IMR-90 (cell line): ENCODE results near the gene MYH16. TPM values are rescaled to one million over a fixed set of nuclear protein-coding genes. Genes with fewer than 3 reads are reported as not detected.
A peak's percentile ranks its signal among the peaks of the same experiment; 100 is the strongest.

Experiments
- ATAC-seq: fragments of 200-7000 bp; cut with Tn5 transposase; 2 replicates; pipeline ENCODE4 v1.9.1; 2020; ENCODE audit warnings: low read depth, mild to moderate bottlenecking, moderate library complexity
- BruUV-seq: library from RNA; stranded (reverse); fragments of 400-500 nt; replicated peaks from 2 replicates; lab custom pipeline; 2021; lab: Mats Ljungman, UMichigan
- CTCF ChIA-PET: fragments of 300-600 bp; formaldehyde crosslinking; extraction: SDS; loops from one replicate; lab custom pipeline; 2021; ENCODE audit warnings: antibody characterized with exemption; lab: Yijun Ruan, JAX
- POLR2A ChIA-PET: fragments of 300-600 bp; sonication (Branson Sonifier 250); formaldehyde crosslinking; loops from one replicate; lab custom pipeline; 2022; ENCODE audit warnings: antibody characterized with exemption; ENCODE audit not compliant: unreplicated experiment; lab: Charles Lee
- DNase-seq: peaks from one replicate; pipeline ENCODE4 v3.0.0; 2013
- H2AFZ ChIP-seq: replicated peaks from 2 replicates; pipeline ENCODE3; 2013; ENCODE audit warnings: low read length, mild to moderate bottlenecking; ENCODE audit not compliant: poor library complexity
- H2AK5ac ChIP-seq: 2 replicates; pipeline ENCODE4 v1.6.1; 2013; ENCODE audit warnings: low read depth, low read length, inconsistent platforms
- H2AK9ac ChIP-seq: replicated peaks from 2 replicates; pipeline ENCODE3; 2013; ENCODE audit warnings: mild to moderate bottlenecking, low read depth, low read length, moderate library complexity; ENCODE audit not compliant: poor library complexity
- H2BK120ac ChIP-seq: 2 replicates; pipeline ENCODE4 v1.6.1; 2013; ENCODE audit warnings: low read depth, low read length, inconsistent platforms
- H2BK15ac ChIP-seq: 3 replicates; pipeline ENCODE4 v1.6.1; 2013; ENCODE audit warnings: low read depth, low read length, inconsistent platforms
- H2BK20ac ChIP-seq: 2 replicates; pipeline ENCODE4 v1.6.1; 2013; ENCODE audit warnings: low read depth, mild to moderate bottlenecking, inconsistent platforms, low read length, moderate library complexity
- H2BK5ac ChIP-seq: 2 replicates; pipeline ENCODE4 v1.6.1; 2013; ENCODE audit warnings: mild to moderate bottlenecking, low read depth, low read length, inconsistent platforms; ENCODE audit not compliant: poor library complexity, severe bottlenecking
- H3K14ac ChIP-seq: replicated peaks from 2 replicates; pipeline ENCODE4 v1.6.1; 2013; ENCODE audit warnings: low read depth, low read length, inconsistent platforms
- H3K18ac ChIP-seq: 2 replicates; pipeline ENCODE4 v1.6.1; 2013; ENCODE audit warnings: low read depth, low read length, control low read depth
- H3K23ac ChIP-seq: 2 replicates; pipeline ENCODE4 v1.6.1; 2013; ENCODE audit warnings: low read depth, low read length, inconsistent platforms
- H3K27ac ChIP-seq: 2 replicates; pipeline ENCODE4 v1.5.1; 2013; ENCODE audit warnings: mild to moderate bottlenecking, control low read depth, low read length; ENCODE audit not compliant: insufficient read depth
- H3K27me3 ChIP-seq: 2 replicates; pipeline ENCODE4 v1.6.1; 2013; ENCODE audit warnings: low read length; ENCODE audit not compliant: control insufficient read depth, insufficient read depth
- H3K36me3 ChIP-seq: 2 replicates; pipeline ENCODE4 v1.6.1; 2013; ENCODE audit warnings: low read length, mixed read lengths; ENCODE audit not compliant: control insufficient read depth, insufficient read depth
- H3K4ac ChIP-seq: 2 replicates; pipeline ENCODE4 v1.6.1; 2013; ENCODE audit warnings: low read depth, low read length, inconsistent platforms
- H3K4me1 ChIP-seq: 2 replicates; pipeline ENCODE4 v1.6.1; 2013; ENCODE audit warnings: low read length, mixed read lengths; ENCODE audit not compliant: control insufficient read depth, insufficient read depth
- H3K4me2 ChIP-seq: 2 replicates; pipeline ENCODE4 v1.6.1; 2013; ENCODE audit warnings: low read depth, mild to moderate bottlenecking, control low read depth, low read length, moderate library complexity
- H3K4me3 ChIP-seq: 2 replicates; pipeline ENCODE4 v1.5.1; 2013; ENCODE audit warnings: low read depth, mild to moderate bottlenecking, control low read depth, low read length, moderate library complexity; ENCODE audit not compliant: insufficient read depth
- H3K56ac ChIP-seq: 2 replicates; pipeline ENCODE4 v1.6.1; 2013; ENCODE audit warnings: low read length, inconsistent platforms; ENCODE audit not compliant: insufficient read depth; ENCODE audit errors: extremely low read depth
- H3K79me1 ChIP-seq, 2 experiments: 2 replicates each; pipeline ENCODE4 v1.6.1; 2013; ENCODE audit warnings: low read length in 2 of 2, inconsistent platforms in 1 of 2, low read depth in 1 of 2
- H3K9ac ChIP-seq: 2 replicates; pipeline ENCODE4 v1.6.1; 2013; ENCODE audit warnings: low read depth, low read length, control low read depth
- H3K9me1 ChIP-seq: 2 replicates; pipeline ENCODE4 v1.6.1; 2013; ENCODE audit warnings: low read length, inconsistent platforms; ENCODE audit not compliant: insufficient read depth
- H3K9me3 ChIP-seq: 2 replicates; pipeline ENCODE4 v1.6.1; 2013; ENCODE audit warnings: low read length; ENCODE audit not compliant: control insufficient read depth, insufficient read depth
- H4K20me1 ChIP-seq: 2 replicates; pipeline ENCODE4 v1.6.1; 2013; ENCODE audit warnings: low read length, inconsistent platforms; ENCODE audit not compliant: insufficient read depth
- H4K5ac ChIP-seq: 2 replicates; pipeline ENCODE4 v1.6.1; 2013; ENCODE audit warnings: mild to moderate bottlenecking, low read depth, low read length, control low read depth
- H4K8ac ChIP-seq, 2 experiments: 2 replicates each; pipeline ENCODE4 v1.6.1; 2013; ENCODE audit warnings: low read depth in 2 of 2, low read length in 2 of 2, control low read depth in 1 of 2, inconsistent platforms in 1 of 2
- H4K91ac ChIP-seq: 2 replicates; pipeline ENCODE4 v1.6.1; 2013; ENCODE audit warnings: low read depth, low read length, inconsistent platforms; ENCODE audit not compliant: insufficient read depth
- BHLHE40 ChIP-seq: fragments of 150-350 bp; IDR thresholded peaks from 2 replicates; pipeline ENCODE4 v1.6.1; 2016; ENCODE audit warnings: mild to moderate bottlenecking, low read depth, low read length
- FOS ChIP-seq: fragments of 150-350 bp; IDR thresholded peaks from 2 replicates; pipeline ENCODE4 v1.6.1; 2016; ENCODE audit warnings: low read depth, low read length
- MAZ ChIP-seq: IDR thresholded peaks from 2 replicates; pipeline ENCODE4 v1.6.1; 2012; ENCODE audit warnings: low read depth, mild to moderate bottlenecking, low read length, improper control_type of control experiment, moderate library complexity, borderline replicate concordance
- WGBS, 2 experiments: methylation state at CpG; one replicate each; pipeline versions ENCODE4 v1.1.5 to v1.1.7; 2013; ENCODE audit warnings: missing lambda C conversion rate in 2 of 2; ENCODE audit not compliant: insufficient read length in 1 of 2; ENCODE audit errors: extremely low coverage in 2 of 2; 5-methylcytosine and 5-hydroxymethylcytosine counted together
- dilution Hi-C: fragments of 300-500 bp; cut with HindIII; formaldehyde crosslinking; loops from one replicate; pipeline ENCODE4 v1.14.3; 2018; ENCODE audit warnings: low sequenced_read_pairs; ENCODE audit not compliant: unreplicated experiment
- in situ Hi-C: fragments of 300-500 bp; cut with MboI; formaldehyde crosslinking; loops from 3 replicates; pipeline ENCODE4 v1.14.3; 2019; ENCODE audit warnings: low sequenced_read_pairs, inconsistent platforms, mixed read lengths
- intact Hi-C: fragments of 100-400 bp; cut with micrococcal nuclease; formaldehyde crosslinking; loops from 2 replicates; pipeline ENCODE4 v1.10.0; 2022
- polyA plus RNA-seq, 3 experiments: library from polyadenylated mRNA; depleted of rRNA; stranded (reverse); fragments of >200 nt; gene quantifications; 2 replicates each; pipeline ENCODE4 v1.2.3, GENCODE V29; 2012; ENCODE audit warnings: low replicate concordance in 1 of 3
- total RNA-seq: library from RNA; depleted of rRNA; stranded (reverse); fragments of >200 nt; gene quantifications from 2 replicates; pipeline ENCODE4 v1.2.3, GENCODE V29; 2012

Gene MYH16
- total and polyA plus RNA-seq, 2 of the 4 experiments (the other 2 are of a cell fraction) = 0.09 to 0.18 TPM

GRCh38 chr7:99244939-99245338 is 27.7 kb upstream of the MYH16 start:
- H3K23ac ChIP-seq = no peak overlapping the region
- dilution Hi-C loops = no loop called here
- no peaks in the 10 kb centered on the region for H3K36me3 ChIP-seq
- ChIA-PET POLR2A (no interaction called here), CTCF (no interaction called here)
- H3K9me1 ChIP-seq = peaks cover 6% of the 10 kb centered on the region; the same call in 1 of the 2 replicates
- peak overlapping the region; percentile 6; the same call in 1 of the 2 replicates for H3K4me2 ChIP-seq
- peak overlapping the region; percentile 87 for H2AFZ ChIP-seq
- peak; percentile 67 for DNase-seq
- no peak overlapping the region for H2BK15ac ChIP-seq
- H3K56ac ChIP-seq = no peak overlapping the region
- no peak overlapping the region for H2AK5ac ChIP-seq
- H3K79me1 ChIP-seq = no peaks in the 10 kb centered on the region
- H3K9me3 ChIP-seq = no peaks in the 10 kb centered on the region
- H3K9ac ChIP-seq = no peak overlapping the region
- H3K27ac ChIP-seq = no peak overlapping the region
- H2BK5ac ChIP-seq = peak overlapping the region; percentile 17
- H2AK9ac ChIP-seq = peak overlapping the region; percentile 63
- no peak overlapping the region for H3K4ac ChIP-seq
- H4K91ac ChIP-seq = no peak overlapping the region
- H3K27me3 ChIP-seq = peaks cover 7% of the 10 kb centered on the region; the same call in 1 of the 2 replicates
- no TSS peak for BruUV-seq
- no peaks in the 10 kb centered on the region for H4K20me1 ChIP-seq
- peaks cover 6% of the 10 kb centered on the region for H3K4me1 ChIP-seq
- H4K8ac ChIP-seq = no peak overlapping the region
- H2BK20ac ChIP-seq = no peak overlapping the region
- peak; percentile 65 for ATAC-seq
- no peak overlapping the region for H4K5ac ChIP-seq
- peak overlapping the region; percentile 30; the same call in 1 of the 2 replicates for H2BK120ac ChIP-seq
- intact Hi-C loops = no loop called here
- in situ Hi-C loops = no loop called here
- H3K4me3 ChIP-seq = no peak overlapping the region
- peak overlapping the region; percentile 62; the same call in 1 of the 2 replicates for H3K14ac ChIP-seq
- TF ChIP-seq FOS (0 out of 2 replicates have a peak, but pooled peaks have one; percentile 15), BHLHE40 (no peak), MAZ (no peak; the same call in 1 of the 2 replicates)
- WGBS, 2 experiments = 17% methylated on average over 1 of the region's 3 CpGs; no CpG with 5 or more reads in 1 of the 2 experiments
- H3K18ac ChIP-seq = no peak overlapping the region
